Panc1 (cell line): Measurements from ENCODE around the gene PPFIA4. TPM values are rescaled to one million over a fixed set of nuclear protein-coding genes. Genes with fewer than 3 reads are reported as not detected.

Source experiments
- ATAC-seq: fragments of 200-7000 bp; cut with Tn5 transposase; 2 replicates; pipeline ENCODE4 v1.9.1; 2020; ENCODE audit warnings: mild to moderate bottlenecking, moderate library complexity
- BruUV-seq: library from RNA; stranded (reverse); fragments of 400-500 nt; replicated peaks from 2 replicates; lab custom pipeline; 2021; lab: Mats Ljungman, UMichigan
- CTCF ChIA-PET: fragments of 300-600 bp; sonication (Branson Sonifier 250); formaldehyde crosslinking; loops from one replicate; lab custom pipeline; 2022; ENCODE audit warnings: antibody characterized with exemption; lab: Charles Lee
- POLR2A ChIA-PET: fragments of 300-600 bp; sonication (Branson Sonifier 250); formaldehyde crosslinking; loops from one replicate; lab custom pipeline; 2022; ENCODE audit warnings: antibody characterized with exemption; lab: Charles Lee
- DNase-seq: peaks from one replicate; pipeline ENCODE4 v3.0.0-alpha.2; 2010; ENCODE audit warnings: low read depth, low spot score
- H3K27ac ChIP-seq: 2 replicates; pipeline ENCODE4 v1.5.1; 2011; ENCODE audit warnings: mild to moderate bottlenecking, low read length, inconsistent platforms
- H3K27me3 ChIP-seq: fragments of 200-500 bp; sonication (Bioruptor generic); 2 replicates; pipeline ENCODE4 v1.6.0; 2014; ENCODE audit warnings: low read length, inconsistent platforms; ENCODE audit not compliant: control insufficient read depth, insufficient read depth
- H3K36me3 ChIP-seq: fragments of 200-500 bp; sonication (Bioruptor generic); 2 replicates; pipeline ENCODE4 v1.5.1; 2014; ENCODE audit warnings: inconsistent platforms, mild to moderate bottlenecking, low read length, moderate library complexity; ENCODE audit not compliant: control insufficient read depth, insufficient read depth
- H3K4me1 ChIP-seq: 2 replicates; pipeline ENCODE4 v1.5.1; 2011; ENCODE audit warnings: inconsistent platforms, mild to moderate bottlenecking, low read length, moderate library complexity; ENCODE audit not compliant: control insufficient read depth, insufficient read depth
- H3K4me3 ChIP-seq, 2 experiments: 2 replicates each; pipeline ENCODE4 v1.5.1; 2011 to 2012; ENCODE audit warnings: low read depth in 2 of 2, low read length in 2 of 2, mild to moderate bottlenecking in 2 of 2, inconsistent platforms in 1 of 2, moderate library complexity in 1 of 2
- H3K9me3 ChIP-seq: fragments of 200-500 bp; sonication (Bioruptor generic); 2 replicates; pipeline ENCODE4 v1.5.1; 2014; ENCODE audit warnings: low read depth, mild to moderate bottlenecking, inconsistent platforms, low read length, moderate library complexity; ENCODE audit not compliant: control insufficient read depth, insufficient read depth
- CTCF ChIP-seq: fragments of 450-650 bp; IDR thresholded peaks from 2 replicates; pipeline ENCODE4 v1.5.1; 2017; ENCODE audit warnings: mild to moderate bottlenecking
- POLR2AphosphoS5 ChIP-seq: IDR thresholded peaks from 2 replicates; pipeline ENCODE4 v1.6.1; 2012; ENCODE audit warnings: mild to moderate bottlenecking, low read depth, low read length, moderate library complexity
- REST ChIP-seq, 2 experiments: IDR thresholded peaks; 2 replicates each; pipeline ENCODE4 v1.6.1; 2011 to 2012; ENCODE audit warnings: low read depth in 2 of 2, control low read depth in 1 of 2, low read length in 1 of 2, mild to moderate bottlenecking in 1 of 2, moderate library complexity in 1 of 2; ENCODE audit not compliant: insufficient read depth in 1 of 2
- SIN3A ChIP-seq: IDR thresholded peaks from 2 replicates; pipeline ENCODE4 v1.6.1; 2012; ENCODE audit warnings: low read depth, mild to moderate bottlenecking, low read length, moderate library complexity, borderline replicate concordance; ENCODE audit not compliant: insufficient read depth
- TCF7L2 ChIP-seq: IDR thresholded peaks from 2 replicates; pipeline ENCODE4 v1.6.1; 2011; ENCODE audit warnings: mild to moderate bottlenecking, low read depth, low read length, inconsistent platforms
- in situ Hi-C: cut with HindIII; loops from 2 replicates; pipeline ENCODE4 v1.10.0; 2016; ENCODE audit warnings: low sequenced_read_pairs, low pct_unique_long_range_greater_than_20kb
- intact Hi-C: fragments of 100-400 bp; cut with micrococcal nuclease; formaldehyde crosslinking; loops from one replicate; pipeline ENCODE4 v1.10.0; 2022; ENCODE audit not compliant: unreplicated experiment
- total RNA-seq: library from RNA; stranded (reverse); gene quantifications from one replicate; pipeline ENCODE4 v1.2.1, GENCODE V29; 2021; ENCODE audit not compliant: unreplicated experiment

The PPFIA4 gene
- total RNA-seq, 1 experiment from 2014 or later, result 1.9 TPM

GRCh38 chr1:203098445-203098844, 72.2 kb downstream of the PPFIA4 start:
- CTCF ChIA-PET, result no interaction called here

GRCh38 chr1:203098914-203099520, 72.7 kb downstream of the PPFIA4 start:
- H3K4me1 ChIP-seq, result no peaks in the 10 kb centered on the region
- H3K27ac ChIP-seq, result no peak overlapping the region
- CTCF ChIA-PET, result no interaction called here
- no peak for DNase-seq
- no peak for ATAC-seq
- BruUV-seq, result no TSS peak
- intact Hi-C loops (no loop called here), in situ Hi-C loops (no loop called here)
- no peak for TF ChIP-seq CTCF
- TF ChIP-seq SIN3A, result no peak
- H3K36me3 ChIP-seq, result no peaks in the 10 kb centered on the region
- H3K27me3 ChIP-seq, result 0 out of 2 replicates have a peak, but pooled peaks cover 2% of the 10 kb centered on the region
- H3K4me3 ChIP-seq, result no peak overlapping the region
- peaks cover 8% of the 10 kb centered on the region for H3K9me3 ChIP-seq
- POLR2A ChIA-PET, result no interaction called here

More at GRCh38 chr1:203098445-203098844, 72.2 kb downstream of the PPFIA4 start:
- no peak for DNase-seq
- Histone ChIP-seq H3K9me3 (peaks cover 8% of the 10 kb centered on the region), H3K4me1 (no peaks in the 10 kb centered on the region), H3K36me3 (no peaks in the 10 kb centered on the region), H3K4me3 (no peak overlapping the region), H3K27me3 (0 out of 2 replicates have a peak, but pooled peaks cover 2% of the 10 kb centered on the region), H3K27ac (no peak overlapping the region)
- intact Hi-C loops, result no loop called here
- TF ChIP-seq TCF7L2, result no peak
- no peak for TF ChIP-seq REST (IDR thresholded peaks at IDR 0.05; ENCODE audit: insufficient read depth in 1 of 2, low read depth in 2 of 2, low read length in 1 of 2)
- no peak for TF ChIP-seq POLR2AphosphoS5
- no peak for TF ChIP-seq CTCF
- no peak for TF ChIP-seq SIN3A
- BruUV-seq, result no TSS peak
- in situ Hi-C loops, result no loop called here
- ATAC-seq, result no peak
- POLR2A ChIA-PET, result no interaction called here
